ENCODE results near the gene TACC3.

TACC3 gene

DNA sequence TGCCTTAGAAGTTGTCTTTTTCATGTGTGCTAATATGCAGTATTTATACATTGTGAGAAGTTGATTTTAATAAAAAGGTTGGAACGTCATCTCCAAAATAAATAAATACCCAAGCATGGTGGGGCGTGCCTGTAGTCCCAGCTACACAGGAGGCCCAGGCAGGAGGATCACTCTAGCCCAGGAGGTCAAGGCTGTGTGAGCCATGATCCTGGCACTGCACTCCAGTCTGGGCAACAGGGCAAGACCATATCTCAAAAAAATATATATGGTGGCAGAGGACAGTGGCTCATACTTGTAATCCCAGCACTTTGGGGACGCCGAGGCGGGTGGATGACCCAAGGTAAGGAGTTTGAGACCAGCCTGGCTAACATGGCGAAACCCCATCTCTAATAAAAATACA lies 15.6 kb upstream of the TACC3 start:
- no peak for DNase-seq

DNA sequence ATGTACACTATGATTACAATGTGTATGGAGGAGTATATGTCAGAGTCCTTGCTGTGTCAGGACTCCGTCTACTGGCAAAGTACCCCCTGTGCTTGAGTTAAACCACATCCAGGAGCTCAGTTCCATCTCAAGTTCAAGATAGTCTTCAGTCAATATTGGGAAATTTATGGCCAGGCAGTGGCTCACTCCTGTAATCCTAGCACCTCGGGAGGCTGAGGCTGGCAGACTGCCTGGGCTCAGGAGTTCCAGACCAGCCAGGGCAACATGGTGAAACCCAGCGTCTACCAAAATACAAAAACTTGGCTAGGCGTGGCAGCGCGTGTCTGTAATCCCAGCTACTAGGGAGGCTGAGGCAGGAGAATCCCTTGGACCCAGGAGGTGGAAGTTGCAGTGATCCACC lies 15.0 kb upstream of the TACC3 start:
- DNase-seq: no peak

DNA sequence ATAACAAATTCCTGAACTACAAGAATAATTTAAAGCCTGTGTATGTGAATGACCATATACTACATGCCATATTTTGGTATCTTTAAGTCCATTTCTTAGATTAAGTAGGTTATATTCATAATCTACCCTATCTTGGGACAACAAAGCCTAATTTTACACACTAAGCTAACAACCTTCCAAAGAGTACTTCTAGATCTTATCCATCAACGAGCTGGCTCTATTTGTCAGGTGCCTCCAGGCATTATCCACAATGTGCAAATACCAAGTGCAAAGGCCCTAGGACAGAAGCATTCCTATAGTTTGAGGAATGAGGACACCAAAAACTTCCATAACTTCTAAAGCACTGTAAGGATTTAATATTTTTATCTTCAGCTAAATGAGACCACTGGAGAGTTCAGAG lies 12.7 kb upstream of the TACC3 start:
- no peak for DNase-seq

DNA sequence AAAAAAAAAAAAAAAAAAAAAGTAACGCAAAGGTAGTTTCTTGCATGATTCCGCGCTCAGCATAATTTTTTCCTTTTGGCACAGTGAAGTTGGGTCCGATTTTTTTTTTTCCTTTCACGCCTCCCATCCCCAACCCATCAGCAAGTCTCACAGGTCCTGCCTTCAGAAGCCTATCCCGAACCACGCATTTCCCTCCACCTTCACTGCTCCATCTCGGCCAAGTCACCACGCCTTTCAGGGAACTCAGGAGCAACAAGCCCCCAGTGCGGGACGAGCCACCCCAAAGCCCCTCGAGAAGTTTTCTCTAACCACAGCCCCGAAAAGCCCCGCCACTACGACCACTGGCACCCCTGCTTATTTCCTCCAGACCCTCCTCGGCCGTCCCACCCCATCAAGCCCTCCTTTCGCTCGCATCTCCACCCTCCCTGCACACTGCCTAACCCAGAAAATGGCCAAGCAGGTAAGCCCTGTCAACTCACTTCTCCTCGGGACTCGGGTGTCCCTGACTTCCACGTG lies 10.2 kb upstream of the TACC3 start:
- DNase-seq: no peak

DNA sequence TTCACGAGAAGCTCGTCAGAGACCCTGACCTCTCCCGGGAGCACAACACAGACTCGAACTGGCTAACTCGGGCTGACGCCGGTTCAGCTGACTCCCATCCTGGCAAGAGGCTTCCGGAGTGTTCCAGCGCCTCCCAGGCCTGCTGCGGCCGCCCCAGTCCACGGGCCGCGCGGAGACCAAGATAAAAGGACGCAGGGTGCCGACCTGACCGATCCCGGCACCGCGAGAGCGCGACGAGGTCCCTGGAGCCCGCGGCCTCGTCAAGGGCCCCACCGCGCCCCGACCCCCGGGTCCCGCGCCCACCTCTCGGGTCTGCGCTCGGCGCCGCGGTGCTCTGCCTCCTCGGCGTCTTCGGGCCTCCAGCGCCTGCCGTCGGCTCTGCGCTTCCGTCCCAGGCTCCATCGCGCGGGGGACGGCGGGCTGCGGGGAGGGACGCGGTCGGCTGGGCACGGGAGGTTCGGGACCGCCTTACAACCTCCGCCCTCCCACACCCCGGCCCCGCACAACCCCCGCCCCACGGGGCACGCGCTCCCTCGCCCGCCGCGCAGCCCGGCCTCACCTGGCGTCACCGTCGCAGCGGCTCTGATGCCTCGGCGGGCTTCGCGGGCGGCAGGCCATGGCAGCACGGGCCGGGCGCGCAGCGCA lies 9.6 kb upstream of the TACC3 start:
- DNase-seq: peak; percentile 64

DNA sequence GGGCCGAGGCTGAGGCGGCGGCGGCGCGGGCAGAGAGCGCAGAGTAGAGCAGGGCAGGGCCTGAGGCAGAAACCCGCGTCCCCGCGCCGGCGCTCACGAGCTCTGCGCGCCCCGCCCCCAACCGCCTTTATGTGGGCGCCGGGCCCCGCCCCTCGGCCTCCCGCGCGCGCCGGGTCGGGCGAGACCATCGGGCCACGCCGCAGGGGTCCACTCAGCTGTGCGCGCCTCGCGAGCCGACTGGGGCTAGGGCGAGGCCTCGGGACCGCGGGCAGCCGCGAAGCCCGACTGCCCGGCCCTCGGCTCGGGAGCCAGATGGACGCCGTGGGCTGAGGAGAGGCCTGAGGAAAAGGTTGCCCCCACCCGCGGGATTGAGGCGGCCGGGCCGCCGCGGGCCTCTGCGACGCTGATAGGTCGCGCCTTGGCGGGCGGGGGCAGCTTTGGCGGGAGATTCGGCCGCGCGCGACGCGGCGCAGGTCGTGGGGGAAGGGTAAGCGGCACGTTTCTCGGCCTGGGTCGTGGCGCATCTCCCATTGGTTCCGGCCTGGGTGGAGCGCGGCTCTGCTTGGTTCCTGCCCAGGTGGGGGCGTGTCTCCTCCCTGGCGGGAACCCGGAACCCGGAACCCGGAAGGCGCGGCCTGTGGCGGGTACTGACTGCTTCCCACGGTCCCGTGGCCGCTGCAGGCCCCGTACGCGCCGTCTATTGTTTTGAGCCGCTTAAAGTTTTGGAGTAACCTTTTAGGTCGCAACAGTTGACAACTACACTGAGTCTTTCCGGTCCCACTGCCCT lies 8.9 kb upstream of the TACC3 start, which contains the start of gene SLBP:
Gene SLBP, minus strand, starts transcription at position 104 of the 787 bp plus-strand sequence. CDS start 131 bp downstream, outside the sequence.
- peak; percentile 99 for DNase-seq

DNA sequence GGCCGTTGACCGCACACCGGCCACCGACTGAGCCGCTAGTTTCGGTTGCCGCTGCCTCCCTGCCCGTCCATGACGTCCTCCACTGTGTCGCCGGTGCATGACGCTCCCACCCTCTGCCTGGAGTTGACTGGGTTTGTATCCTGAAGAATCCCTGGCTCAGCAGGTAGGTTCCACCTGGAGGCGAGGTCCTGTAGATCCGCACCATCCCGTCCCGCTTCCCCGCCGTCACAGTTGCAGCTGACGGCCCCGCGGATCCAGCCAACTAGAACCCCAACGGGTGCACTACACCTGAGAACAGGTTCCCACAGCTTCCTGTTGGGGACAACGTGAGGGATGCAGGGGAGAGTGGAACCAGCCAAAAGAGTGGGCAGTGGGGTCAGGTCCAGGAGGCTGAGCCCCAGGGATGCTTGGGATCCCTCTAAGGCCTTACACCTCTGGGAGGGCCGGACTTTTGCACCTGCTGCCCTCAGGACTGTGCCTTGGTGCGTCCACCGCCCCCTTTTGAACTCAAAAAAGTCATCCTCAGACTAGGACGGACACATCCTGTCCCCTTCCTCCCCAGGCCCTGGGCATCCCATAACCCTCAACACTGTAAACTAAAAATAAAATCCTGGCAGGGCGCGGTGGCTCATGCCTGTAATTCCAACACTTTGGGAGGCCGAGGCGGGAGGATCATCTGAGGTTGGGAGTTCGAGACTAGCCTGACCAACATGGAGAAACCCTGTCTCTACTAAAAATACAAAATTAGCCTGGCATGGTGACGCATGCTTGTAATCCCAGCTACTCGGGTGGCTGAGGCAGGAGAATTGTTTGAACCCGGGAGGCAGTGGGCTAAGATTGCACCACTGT lies 8.1 kb upstream of the TACC3 start:
- DNase-seq: no peak

DNA sequence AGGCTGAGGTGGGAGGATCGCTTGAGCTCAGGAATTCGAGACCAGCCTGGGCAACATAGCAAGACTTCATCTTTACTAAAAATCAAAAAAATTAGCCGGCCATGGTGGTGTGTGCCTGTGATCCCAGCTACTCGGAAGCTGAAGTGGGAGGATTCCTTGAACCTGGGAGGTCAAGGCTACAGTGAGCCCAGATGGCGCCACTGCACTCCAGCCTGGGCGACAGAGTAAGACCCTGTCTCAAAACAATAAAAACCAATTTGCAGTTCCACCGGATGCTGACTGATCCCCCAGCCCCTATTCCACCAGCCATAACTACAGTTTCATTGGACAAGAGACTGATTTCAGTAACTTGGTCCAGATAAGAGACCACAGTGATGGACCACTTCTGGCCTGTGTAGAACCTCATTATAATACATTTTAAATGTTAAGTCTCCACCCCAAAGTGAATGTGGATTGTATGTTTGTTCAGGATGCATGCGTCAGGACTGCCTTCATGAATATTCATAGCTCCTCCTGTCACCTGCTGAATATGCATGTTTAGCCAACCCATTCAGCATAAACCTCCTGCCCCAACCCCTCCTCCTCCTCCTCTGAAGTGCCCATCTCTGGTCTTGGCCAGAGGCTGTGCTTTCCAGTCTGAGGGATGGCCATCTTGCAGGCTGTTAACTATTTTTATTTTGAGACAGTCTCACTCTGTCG lies 6.9 kb upstream of the TACC3 start:
- DNase-seq: peak; percentile 43

DNA sequence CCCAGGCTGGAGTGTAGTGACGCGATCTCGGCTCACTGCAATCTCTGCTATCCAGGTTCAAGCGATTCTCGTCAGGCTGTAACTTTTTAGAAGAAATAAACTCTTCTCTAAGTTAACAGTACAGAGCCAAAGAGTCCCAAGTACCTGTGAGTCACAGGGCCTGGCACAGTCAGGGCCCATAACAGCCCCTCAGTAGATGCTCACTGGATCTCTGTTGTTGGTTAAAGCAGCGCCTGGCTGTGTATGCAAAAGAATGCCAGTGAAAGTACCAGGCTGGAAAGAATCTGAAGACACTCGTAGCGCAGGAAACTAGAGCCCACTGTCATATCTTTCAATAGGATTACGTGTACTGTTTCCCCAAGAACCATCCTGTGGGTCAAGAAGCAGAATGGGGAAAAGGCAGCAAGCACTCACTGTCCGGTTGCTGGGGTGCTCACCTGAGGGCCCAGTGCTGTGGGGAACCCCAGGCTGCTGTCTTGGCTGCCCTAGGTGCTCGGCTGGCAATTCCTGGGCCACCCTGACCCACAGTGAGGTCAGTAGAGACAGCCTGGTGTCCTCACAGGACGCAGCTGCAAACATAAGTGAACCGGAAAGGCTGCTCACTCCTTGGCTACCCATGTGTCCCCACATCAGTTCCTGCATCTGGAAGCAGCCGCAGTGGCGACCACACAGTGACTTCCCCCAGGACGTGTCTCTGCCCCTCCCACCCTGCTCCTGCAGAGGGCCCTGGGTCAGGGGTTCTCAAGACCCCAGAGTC lies 6.1 kb upstream of the TACC3 start:
- DNase-seq: peak; percentile 88

DNA sequence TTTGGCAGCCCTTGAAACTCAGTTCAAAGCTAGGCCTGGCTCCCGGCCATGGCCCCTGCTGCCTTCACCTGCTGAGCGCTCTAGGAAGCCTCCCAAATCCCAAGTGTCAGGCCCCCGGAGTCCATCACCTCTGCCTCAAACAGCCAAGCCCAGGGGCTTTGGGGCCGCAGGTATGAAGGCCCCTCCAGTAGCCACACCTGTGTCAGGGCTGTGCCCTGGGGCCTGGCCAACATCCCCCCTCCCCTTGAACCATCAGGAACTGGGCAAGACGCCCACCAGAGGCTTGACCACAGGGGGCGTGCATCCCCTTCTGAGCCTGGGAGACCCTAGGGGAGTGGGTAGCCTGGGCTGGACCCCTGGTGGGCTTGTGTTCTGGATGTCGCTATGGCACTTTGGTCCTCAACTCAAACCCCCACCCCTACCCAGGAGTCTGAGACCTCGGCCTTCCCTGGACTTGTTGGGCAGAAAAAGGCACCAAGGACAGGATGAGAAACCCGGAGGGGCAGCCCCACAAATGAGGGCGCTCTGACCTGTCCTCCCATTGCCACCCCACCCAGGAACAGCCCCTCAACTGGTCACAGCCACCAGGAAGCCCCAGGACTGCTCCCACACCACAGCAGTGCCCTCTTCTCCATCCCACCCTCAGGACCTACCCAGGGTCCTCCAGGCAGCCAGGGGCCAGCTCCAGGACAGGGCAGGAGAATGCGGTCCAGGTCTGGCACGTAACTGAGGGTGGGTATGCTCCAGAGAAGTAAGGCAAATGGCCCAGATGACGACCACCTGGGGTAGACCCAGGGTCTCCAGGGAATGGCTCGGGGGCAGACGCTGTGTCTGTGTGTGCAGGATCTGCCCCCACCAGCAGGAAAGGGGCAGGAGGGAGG lies 5.0 kb upstream of the TACC3 start:
- DNase-seq: no peak

DNA sequence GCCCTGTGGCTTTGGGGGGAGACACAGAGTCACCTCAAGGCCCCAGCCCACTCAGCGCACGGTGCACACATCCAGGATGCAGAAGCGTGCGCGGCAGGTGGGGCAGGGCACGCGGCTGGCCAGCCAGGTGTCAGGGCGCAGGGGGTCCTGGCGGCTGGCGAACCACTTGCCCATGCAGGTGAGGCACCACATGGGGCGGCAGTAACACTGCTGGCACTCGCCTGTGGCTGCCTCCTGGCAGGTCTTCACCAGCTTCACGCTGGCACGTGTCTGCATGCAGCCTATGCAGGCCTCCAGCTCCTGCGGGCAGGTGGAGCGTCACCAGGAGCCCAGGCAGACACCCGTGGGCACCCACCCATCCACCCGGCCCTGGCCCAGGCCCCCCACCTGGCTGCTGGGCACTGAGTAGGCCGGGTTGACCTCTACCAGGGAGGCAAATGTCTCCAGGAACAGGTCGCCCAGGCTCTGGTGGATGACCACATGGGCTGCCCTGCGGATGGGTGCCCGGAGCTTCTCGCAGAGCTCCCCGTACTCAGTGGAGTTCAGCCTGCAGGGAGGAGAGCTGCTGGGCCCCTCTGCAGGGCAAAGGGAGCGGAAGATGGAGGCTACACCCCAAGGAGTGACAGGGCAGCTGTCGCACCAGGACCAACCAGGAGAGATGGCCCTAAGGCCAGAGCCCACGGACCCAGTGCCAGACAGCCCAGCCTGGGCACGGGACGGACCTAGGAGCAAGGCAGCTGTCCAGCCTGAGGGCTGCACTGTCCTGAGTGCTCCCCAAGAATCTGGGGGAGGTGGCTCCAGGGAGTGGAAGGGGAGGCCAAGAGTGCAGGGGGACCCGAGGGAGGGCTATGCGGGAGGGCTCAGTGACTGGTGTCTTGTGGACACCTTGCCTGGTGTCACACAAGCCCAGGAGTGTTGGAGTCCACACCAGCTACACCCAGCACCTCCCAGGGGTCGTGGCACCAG lies 3.9 kb upstream of the TACC3 start:
- no peak for DNase-seq

DNA sequence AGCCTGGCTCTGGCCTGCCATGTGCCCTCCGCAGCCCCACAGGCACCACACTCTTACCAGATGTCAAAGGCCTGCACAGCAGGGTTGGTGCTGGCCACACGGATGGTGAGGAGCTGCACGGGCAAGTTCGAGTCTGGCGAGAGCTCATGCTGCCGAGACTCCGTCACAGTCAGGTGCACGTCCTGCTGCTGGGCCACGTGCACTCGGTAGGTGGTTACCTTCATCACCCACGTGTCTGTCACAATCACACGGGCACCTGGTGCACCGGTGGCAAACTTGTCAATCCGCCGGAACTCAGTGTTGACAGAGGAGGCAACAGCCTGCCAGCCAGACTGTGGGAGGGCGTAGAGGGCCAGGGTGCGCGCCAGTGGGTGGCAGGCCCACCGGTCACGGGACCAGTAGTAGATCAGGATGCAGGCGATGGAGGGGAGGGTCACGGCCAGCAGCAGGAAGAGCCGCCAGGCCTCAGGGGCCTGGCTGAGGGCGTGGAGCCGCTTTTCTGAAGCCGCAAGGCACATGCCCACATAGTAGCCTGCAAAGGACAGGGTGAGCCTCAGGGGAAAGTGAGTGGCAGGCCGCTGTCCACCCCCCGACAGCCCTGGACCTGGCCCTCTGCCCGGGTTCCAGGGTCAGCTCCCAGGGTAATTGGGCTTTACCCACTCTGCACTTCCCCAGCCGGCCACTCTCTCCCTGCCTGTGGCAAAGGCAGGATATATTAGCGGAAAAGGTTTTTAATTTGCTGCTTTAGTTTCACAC lies 3.0 kb upstream of the TACC3 start:
- DNase-seq: no peak

DNA sequence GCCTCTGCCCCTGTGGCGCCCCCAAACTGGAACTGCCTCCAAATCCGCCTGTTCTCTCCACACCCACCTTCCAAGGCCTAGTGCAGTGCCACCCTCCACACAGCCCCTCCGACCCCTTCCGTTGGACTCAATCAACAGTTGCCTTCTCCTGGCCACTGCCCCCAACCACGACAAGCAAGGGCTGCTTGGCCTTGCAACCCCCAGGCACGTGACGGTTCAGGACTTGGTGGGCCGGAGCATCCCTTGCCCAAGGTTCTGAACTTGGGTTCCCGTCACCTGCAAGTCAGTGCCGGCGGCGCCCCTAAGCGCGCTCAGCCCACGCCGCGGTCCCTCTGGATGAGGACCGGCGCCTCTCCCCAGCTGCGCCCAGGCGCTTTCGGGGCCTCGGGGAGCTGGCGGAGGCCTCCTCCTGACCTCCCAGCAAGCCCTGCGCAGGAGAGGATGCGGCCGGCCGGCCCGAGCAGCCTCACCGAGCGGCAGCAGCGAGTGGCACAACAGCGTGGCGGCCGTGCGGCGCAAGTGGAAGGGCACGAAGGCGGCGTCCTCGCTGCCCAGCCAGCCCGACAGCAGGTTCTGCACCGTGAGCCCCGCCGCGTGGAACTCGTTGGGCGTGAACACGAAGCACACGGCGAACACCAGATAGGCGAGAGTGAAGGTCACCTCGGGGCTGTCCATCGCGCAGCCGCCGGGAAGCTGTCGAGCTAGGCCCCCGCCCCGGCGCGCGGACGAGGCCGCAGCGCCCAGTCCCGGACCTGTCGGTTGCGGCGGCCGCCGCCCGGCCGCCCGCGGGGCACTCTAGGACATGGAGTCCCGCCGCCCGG lies 948 bp upstream of the TACC3 start:
- peak; percentile 74 for DNase-seq

DNA sequence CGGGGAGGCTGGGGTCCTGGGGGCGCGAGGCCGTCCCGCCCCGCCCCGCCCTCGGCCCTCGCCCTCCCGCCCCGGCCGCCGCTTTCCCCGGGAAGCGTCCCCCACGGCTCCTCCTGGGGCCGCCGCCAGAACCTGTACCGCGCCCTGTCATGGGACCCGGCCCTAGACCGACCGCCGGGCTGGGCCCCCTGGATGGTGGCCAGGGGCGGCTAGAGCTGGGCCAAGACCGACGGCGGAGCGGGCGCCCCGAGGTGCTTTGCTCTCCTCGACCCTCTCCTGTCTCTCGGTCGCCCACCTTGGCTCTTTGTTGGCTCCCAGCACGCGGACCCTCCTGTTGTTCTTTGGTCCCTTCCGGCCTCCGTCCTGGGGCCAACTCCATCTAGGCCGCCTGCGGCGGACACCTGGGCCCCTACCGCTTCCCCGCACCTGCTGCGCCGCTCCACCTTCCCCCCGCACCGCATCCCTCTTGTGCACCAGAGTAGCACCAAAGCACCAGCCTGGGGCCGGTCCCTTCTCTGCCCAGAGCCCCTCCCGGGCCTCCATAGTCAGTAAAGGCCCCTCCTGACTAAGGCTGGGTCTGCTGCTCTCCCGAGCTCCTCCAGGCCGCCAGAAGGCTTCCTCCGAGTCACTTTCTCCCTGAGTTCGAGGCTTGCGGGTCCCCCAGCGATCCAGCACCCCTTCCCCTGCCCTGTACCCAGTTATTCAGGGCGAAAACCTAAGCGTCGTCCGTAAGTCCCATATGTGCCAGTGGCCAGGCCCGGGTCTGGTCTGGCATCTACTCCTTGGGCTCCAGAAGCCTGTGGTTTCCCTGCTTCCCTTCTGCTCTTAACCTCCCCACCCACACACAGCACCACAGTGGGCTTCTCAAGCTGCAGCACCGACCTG lies 587 bp downstream of the TACC3 start:
- DNase-seq: peak; percentile 51

DNA sequence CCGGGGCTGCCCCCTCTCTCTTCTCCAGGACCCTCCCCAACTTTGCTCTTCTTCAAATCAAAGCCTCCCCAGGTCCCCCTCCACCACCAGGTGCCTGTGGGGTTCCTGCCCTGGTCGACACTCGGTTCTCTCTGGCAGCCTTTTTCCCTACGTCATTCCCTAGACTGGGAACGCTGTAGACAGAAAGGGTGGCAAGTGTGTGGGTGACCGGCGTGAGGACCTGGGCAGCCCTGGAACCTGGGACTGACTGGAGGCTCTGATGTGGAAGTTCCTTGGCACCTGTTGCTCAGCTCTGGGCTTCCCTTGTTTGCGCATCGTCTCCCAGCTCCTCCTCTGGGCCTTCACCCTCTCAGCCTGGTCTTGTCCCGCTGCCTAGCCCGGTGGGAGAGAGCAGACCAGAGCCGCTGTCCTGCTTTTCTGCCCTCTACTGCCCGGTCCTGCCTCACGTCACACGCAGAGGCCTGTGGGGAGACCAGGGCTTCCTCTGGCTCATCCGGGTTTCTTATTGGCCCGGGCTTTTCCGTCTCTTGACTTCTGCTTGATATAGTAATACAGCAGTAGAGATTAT lies 1.3 kb downstream of the TACC3 start:
- DNase-seq: peak; percentile 53

DNA sequence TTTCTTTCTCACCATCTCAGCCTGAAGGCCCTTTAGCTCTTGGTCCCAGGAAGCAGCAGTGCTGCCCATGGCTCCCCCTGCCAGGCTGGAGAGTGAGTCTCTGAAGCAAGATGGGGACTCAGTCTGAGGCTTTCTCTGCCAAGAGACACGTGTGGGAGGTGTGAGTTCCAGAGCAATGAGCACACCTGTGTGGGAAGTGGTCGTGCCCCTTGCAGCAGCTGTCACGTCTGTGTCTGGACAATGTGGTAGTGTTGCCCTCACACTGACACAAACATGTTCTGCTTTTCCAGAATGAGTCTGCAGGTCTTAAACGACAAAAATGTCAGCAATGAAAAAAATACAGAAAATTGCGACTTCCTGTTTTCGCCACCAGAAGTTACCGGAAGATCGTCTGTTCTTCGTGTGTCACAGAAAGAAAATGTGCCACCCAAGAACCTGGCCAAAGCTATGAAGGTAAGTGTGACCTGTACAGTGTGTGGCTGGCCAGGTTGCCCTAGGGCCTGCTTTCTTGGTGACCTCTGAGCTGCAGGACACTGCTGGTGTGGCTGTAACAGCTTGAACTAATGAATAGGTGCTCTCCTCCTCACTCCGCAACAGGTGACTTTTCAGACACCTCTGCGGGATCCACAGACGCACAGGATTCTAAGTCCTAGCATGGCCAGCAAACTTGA lies 1.9 kb downstream of the TACC3 start:
- peak; percentile 83 for DNase-seq
